GM18519 (cell line): ENCODE results near the gene DYNLT1.
"Not testable (repeated sequence)": the region's sequence is repeated elsewhere in the genome, so short reads cannot be mapped to it uniquely, and the experiment has no call there.

Experiments
- ATAC-seq: cut with Tn5 transposase; IDR thresholded peaks from one replicate; pipeline ENCODE4 v1.9.1; 2021; ENCODE audit warnings: mild to moderate bottlenecking, moderate library complexity; ENCODE audit not compliant: unreplicated experiment, low FRiP score

Gene DYNLT1

DNA sequence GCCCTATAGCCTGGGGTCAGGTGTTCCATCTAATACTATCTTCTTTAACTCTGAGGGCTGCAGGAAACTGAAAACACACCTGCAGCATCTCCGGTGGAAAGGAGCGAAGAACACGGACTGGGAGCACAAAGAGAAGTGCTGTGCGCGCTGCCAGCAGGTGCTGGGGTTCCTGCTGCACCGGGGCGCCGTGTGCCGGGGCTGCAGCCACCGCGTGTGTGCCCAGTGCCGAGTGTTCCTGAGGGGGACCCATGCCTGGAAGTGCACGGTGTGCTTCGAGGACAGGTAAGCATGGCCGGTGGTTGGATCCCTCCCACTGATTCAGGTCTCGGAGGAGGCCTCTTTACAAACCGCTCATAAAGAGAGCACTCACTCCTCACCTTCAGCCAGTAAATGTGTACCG, 20.8 kb upstream of the DYNLT1 start:
- ATAC-seq = no peak

DNA sequence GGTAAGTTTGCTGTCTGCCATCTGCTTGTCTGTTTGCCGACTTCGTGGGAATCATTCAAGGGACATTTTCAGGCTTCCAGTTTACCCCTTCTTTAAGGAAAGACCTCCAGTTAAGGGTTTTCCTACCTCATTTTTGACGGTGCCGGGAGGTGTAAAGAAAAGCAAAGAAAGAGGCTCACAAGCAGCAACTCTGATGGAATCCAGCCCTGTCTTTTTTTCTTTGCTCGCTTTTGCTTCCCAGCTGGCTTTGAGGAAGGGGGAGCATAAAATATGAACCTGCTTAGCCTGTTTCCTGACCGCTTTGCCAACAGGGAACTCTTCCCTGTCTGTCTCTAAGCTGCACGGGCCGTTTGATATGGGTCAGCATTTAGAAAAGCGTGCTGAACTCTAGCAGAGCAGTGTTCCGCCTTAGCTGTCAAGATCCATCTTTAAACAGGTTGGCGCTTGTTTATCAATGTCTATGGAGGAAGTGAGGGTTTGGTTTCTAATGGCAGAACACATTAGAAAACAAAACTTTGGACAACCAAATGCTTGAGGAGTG, 19.2 kb upstream of the DYNLT1 start:
- no peak for ATAC-seq

DNA sequence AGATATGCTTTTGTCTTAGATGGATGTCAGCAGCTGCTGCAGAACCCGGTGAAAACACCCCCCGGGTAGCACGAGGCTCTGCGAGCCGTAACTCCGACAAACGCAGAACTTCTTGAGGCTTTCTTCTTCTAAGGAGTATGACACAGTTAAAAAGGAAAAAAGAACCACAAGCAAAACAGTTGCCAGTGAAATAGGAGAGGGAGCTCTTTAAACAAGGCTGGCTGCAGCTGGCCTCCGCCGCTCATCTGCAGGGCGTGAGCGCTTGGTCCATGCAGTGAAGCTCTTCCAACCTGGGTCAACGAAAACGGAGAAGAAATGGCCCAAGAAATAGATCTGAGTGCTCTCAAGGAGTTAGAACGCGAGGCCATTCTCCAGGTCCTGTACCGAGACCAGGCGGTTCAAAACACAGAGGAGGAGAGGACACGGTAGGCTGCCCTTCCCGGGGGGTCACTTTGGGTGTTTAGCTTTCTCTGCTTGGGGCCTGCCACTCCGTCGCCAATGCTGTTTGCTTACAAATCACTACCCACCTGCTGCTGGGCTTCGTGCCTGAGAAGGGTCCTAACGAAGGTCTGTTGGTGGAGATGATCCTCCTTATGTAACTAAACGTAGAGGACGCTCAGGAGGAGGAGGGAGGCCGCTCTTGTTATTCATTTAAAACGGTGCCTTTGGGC, 18.5 kb upstream of the DYNLT1 start:
- ATAC-seq = no peak

DNA sequence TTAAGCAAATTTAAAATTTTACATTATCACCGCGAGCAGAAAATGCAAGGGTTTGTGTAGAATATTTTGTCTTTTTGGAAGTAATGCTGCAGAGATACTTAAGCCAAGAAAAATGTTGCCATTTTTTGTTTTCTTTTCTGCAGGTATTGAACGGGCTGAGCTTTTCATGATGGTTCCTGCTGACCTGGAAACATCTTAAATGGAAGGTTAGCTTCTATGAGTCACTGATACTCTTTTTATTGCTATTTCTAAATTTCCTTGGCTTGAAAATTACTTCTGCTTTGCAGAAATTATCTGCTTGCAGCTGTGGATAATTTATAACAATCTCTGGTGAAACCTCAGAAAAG, 18.0 kb upstream of the DYNLT1 start:
- no peak for ATAC-seq

DNA sequence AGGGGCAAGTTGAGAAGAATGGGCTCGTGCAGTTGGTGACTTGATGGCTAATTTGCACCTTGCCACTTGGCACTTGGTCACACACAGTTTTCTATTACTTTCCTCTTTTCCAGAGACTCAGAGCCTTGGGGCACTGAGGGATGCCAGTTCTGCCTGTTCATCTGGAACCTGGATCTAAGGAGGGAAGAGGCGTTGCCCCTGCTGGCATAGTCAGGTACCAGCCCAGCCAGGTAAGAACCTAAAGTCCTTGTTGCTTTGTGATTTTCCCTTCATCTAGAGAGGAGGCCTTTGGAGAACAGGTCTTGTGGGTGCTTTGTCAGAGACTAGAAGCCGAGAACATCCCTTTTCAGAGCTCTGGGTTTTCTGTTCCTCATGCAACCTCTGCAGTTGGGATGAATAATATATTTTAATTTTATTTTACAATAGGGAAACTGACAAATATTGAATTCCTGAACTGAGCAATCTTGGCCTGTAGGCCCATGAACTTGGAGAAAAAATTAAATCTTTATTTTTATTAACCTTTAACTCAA, 16.7 kb upstream of the DYNLT1 start:
- ATAC-seq = no peak

DNA sequence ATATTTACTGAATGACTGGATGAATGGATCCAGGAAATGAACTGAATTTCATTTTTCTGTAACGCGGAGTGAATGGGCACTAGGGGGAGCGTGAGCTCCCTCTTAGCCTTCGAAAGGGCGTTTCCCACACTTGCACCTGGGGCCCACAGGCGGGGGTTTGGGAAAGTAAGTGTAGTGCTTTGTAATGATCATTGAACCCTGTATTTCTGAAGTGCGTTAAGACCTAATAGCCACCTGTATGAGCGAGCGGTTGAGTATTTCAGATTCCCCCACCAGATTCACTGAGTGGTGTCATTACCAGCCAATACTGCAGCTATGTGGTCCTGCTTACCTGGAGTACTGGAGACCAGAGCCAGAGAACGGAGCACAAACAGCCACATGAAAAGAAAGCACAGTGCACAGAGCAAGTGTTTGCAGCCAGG, 15.8 kb upstream of the DYNLT1 start:
- no peak for ATAC-seq

DNA sequence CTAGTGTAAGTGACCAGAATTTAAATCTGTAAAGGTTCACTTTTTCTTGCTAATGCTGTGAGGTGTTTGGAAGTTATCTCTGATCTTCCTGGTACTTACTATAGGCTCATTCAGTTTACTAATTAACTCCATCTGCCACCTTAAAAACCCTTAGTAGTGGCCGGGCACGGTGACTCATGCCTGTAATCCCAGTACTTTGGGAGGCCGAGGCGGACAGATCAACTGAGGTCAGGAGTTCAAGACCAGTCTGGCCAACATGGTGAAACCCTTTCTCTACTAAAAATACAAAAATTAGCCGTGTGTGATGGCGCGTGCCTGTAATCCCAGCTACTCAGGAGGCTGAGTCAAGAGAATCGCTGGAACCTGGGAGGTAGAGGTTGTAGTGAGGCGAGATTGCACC, 12.4 kb upstream of the DYNLT1 start:
- ATAC-seq = not testable (repeated sequence)

DNA sequence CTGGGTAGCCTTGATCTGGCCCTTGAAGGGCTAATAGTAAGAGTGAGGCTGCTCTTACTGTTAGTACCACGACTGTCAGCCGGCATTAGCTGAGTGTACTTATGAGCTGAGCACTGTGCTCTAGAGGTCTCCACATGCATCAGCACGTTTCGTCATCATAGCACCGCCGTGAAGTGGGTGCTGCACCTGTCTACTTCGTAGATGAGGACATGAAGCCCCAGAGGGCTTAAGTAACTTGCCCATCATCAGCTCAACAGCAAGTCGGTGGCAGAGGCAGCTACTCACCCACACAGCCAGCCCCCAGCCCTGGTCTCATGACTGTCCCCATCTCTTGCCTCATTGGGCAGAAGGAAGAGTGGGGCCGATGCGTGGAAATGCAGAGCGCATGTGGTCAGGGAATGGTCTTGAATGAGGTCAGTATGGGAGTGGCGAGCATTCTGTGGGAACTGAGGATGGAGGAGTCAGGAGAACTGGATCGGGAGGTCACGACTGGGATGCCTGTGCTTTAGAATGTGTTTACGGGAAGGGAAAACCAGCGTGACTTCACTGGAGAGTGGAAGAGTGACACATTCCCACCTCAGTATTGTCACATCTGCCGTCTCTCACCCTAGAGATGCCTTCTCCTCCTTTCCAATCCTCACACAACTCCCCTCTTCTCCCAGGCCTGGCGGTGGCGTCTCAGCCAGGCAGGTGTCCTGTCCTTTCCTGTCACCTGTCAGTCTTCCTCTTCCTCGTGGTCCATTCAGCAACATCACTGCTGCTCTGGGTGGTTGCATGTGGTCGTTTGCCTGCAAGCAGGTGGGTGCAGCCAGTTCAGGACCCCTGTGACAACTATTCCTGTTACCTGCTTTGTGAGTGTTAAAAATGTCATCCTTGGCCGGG, 11.3 kb upstream of the DYNLT1 start:
- no peak for ATAC-seq

DNA sequence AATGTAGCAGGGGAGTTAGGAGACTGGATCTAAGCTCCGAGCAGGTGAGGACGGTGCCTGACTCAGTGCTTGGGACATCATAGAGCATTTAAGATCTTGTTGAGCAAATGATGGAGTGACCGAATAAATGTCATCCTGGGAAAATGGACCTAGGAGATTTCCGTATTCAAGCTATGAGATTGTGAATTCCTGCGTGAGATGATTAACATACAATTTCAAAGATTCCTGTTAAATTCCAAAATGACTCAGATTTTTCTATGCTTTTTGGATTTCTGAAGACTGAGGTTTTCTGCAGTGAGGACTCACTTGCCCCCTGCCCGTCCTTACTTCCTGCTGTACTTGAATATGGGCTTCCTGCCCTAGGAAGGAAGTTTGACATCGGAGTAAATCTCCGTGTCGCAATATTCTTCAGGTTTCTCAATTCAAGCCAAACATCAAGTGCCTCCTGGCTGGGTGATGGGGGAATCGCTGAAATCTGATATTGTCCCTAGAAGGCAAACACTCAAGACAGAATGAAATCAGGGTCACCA, 10.5 kb upstream of the DYNLT1 start:
- no peak for ATAC-seq

DNA sequence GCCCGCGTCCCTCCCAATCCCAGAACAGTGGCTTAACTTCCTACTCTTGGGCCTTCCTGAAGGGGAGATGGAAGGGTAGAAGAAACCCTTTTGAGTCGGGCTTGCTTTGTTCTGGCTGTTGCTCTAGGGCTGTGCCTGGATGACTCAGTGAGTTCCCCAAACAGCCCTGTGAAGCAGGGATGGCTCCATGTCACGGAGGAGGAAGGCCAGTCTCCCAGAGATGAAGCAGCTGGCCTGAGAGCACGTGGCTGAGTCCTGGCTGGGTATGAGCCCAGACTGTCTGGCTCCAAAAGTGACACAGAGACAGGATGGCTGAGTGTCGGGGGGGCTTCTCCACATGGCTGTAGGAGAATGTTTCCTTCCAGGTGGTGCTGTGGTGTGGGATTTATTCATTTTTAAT, 10.0 kb upstream of the DYNLT1 start:
- ATAC-seq = no peak

DNA sequence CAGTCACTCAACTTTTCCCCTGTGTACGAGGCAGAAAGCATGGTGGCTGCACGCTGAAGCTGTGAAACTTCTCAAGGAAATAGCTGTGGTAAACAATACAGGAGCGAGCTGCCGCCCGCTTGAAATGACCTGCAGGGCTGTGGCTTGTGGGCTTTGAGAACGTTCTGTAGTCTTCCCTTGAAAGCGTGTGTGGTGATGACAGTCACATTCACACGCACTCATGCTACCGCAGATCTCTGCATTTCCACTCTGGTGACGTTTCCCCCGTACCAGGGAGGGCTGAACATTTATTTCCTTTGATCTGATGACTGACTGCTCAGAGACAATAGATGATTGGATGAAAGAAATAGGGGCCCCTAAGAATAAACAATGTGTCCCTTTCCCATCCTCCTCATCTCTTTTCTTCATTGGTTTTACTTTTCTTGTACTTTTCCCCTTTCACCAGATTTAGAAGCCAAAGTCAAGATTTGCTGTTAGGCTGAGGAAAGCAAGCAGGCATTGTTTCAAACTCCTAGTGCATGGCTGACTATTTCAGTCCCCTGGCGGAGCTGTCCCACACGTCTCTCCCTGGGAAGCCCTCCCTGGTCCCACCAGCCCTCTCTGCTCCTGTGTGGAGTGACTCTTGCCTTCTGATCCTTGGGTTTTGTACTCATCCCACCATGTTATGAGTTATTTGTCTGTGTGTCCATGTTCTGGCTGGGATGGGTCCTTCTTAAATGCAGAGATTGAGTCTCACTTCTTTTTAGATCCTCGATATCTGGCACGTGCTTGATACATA, 9.2 kb upstream of the DYNLT1 start:
- ATAC-seq = peak; percentile 55

DNA sequence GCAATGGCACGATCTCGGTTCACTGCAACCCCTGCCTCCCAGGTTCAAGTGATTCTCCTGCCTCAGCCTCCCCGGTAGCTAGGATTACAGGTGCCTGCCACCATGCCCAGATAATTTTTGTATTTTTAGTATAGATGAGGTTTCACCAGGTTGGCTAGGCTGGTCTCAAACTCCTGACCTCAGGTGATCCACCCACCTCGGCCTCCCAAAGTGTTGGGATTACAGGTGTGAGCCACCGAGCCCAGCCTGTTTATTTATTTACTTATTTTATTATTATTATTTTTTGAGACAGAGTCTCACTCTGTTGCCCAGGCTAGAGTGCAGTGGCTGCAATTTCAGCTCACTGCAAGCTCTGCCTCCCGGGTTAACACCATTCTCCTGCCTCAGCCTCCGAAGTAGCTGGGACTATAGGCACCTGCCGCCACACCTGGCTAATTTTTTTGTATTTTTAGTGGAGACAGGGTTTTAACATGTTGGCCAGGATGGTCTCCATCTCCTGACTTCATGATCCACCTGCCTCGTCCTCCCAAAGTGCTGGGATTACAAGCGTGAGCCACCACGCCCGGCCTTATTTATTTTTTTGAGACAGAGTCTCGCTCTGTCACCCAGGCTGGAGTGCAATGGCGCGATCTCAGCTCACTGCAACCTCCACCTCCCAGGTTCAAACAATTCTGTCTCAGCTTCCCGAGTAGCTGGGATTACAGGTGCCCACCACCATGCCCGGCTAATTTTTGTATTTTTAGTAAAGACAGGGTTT, 7.6 kb upstream of the DYNLT1 start:
- ATAC-seq = not testable (repeated sequence)

DNA sequence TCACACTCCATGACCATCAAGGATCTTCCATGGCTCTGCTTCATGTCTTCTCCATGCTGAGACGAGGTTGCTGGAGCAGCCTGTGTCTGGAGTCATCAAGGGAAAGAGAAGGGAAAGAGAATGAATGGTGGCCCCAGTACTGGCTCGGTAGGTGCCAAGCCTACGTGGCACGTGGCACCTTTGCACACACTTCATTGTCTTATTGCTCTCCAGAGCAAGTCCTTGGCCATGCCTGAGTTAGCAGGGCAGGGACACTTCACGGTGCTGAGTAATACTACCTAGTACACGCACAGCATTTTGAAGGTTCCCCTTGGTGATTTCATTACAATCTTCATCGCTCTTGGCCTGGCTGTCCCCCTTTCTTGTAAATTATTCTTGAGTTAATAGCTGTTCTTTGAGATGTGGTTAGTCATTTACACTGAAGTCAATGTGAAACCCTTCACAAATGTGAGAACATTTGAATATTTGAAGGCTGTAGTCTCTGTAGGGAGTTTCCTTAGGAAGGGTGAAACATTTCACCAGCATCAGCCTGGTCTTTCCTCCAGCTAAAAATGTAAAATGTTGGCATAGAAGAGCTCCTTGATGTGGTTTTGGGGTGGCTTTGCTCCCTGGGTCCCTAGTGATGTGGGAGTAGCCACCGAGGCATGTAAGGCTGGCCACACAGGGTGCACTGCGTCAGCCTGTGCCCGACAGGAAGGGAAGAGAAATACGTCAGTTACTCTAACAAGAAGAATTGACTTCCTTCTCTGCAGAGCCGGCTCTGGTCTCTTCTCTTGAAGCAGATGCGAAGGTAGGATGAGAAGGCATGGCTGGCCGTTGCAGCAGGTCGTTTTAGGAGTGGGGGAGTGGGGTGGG, 5.0 kb upstream of the DYNLT1 start, which contains the start of gene SYTL3:
SYTL3 (plus strand) TSS at position 766 of the 855 bp plus-strand sequence. CDS start 13,215 bp downstream, outside the sequence.
- ATAC-seq = peak; percentile 33

DNA sequence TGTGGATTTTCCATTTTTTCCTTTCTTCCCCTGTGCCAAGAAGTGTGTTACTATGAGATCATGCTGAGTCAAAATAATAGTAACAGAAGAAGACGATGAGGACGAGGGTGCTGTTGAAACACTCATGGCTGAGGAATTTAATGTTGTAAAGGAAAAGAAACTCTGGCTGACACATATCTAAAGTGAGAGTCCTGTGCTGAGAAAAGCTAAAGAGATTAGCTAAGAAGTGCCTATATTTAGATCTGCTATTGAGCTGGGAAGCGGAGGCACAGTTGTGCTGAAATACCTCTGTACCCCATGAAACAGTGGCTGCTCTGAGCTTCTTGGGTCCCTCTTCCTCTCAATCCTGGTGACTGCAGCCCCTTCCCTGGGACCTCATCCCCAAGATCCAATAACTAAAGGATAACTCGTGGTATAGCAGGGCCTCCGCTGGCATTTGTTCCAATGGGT, 4.2 kb upstream of the DYNLT1 start:
- ATAC-seq = peak; percentile 28

DNA sequence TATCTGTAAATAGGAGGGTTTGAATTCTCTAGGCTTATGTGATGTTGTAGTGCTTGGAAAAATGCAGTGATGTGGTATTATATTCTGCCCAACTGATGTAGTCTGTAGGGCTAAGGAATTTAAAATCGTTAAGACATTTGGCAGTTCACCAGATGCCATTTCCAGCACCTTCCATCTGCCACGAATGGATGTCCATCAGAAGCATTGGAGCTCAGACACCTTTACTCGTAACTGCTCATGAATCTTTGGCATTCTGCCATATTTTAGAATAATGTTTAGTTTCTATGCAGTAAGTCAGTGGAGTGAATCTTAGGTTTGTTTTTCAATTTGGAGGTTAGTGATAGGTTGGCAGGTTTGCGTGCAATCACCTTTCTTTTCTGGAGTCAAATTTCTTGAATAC, 3.0 kb upstream of the DYNLT1 start:
- ATAC-seq = no peak

DNA sequence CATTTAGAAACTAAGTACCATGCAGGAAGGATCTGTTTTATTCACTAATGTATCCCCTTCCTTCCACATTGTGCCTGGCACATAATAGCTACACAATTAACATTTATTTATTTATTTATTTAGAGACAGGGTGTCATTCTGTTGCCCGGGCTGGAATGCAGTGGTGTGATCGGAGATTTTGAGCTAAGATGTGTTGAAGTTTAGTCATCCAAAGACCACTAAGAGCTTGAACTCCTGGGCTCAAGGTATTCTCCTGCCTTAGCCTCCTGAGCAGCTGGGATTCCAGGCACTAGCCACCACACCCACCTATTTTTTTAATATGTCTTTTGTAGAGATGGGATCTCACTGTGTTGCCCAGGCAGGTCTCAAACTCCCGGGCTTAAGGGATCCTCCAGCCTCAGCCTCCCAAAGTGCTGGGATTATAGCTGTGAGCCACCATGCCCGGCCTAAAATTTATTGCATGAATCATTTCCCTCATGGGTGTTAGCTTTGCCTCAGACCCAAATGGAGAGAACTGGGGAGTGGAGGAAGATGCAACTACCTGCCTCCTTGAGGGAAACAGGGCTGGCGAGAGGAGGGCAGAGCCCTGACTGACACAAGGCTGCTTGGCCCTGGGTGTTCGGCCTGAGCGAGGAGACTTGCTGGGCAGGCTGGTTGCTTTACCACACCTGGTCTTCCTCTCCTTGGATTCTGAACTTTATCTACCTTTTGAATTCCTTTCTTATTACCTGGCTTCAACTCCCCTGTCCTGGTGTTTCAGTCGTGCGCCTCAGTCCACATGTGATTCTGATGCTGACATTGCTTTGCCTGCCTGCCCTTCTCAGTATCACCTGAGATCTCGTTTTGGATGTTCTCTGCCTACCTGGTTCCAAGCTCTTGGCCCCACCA, 1.7 kb upstream of the DYNLT1 start:
- ATAC-seq = no peak
